Fibroblast of upper back skin (primary cell): Measurements from ENCODE around the gene BAZ1B.
A peak's percentile ranks its signal among the peaks of the same experiment; 100 is the strongest.
"Not testable (repeated sequence)": the region's sequence is repeated elsewhere in the genome, so short reads cannot be mapped to it uniquely, and the experiment has no call there.

Experiments used
- DNase-seq: peaks from one replicate; pipeline ENCODE4 v3.0.0-alpha.2; 2013

Gene BAZ1B, protein sequence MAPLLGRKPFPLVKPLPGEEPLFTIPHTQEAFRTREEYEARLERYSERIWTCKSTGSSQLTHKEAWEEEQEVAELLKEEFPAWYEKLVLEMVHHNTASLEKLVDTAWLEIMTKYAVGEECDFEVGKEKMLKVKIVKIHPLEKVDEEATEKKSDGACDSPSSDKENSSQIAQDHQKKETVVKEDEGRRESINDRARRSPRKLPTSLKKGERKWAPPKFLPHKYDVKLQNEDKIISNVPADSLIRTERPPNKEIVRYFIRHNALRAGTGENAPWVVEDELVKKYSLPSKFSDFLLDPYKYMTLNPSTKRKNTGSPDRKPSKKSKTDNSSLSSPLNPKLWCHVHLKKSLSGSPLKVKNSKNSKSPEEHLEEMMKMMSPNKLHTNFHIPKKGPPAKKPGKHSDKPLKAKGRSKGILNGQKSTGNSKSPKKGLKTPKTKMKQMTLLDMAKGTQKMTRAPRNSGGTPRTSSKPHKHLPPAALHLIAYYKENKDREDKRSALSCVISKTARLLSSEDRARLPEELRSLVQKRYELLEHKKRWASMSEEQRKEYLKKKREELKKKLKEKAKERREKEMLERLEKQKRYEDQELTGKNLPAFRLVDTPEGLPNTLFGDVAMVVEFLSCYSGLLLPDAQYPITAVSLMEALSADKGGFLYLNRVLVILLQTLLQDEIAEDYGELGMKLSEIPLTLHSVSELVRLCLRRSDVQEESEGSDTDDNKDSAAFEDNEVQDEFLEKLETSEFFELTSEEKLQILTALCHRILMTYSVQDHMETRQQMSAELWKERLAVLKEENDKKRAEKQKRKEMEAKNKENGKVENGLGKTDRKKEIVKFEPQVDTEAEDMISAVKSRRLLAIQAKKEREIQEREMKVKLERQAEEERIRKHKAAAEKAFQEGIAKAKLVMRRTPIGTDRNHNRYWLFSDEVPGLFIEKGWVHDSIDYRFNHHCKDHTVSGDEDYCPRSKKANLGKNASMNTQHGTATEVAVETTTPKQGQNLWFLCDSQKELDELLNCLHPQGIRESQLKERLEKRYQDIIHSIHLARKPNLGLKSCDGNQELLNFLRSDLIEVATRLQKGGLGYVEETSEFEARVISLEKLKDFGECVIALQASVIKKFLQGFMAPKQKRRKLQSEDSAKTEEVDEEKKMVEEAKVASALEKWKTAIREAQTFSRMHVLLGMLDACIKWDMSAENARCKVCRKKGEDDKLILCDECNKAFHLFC (N-terminal part only)

DNA sequence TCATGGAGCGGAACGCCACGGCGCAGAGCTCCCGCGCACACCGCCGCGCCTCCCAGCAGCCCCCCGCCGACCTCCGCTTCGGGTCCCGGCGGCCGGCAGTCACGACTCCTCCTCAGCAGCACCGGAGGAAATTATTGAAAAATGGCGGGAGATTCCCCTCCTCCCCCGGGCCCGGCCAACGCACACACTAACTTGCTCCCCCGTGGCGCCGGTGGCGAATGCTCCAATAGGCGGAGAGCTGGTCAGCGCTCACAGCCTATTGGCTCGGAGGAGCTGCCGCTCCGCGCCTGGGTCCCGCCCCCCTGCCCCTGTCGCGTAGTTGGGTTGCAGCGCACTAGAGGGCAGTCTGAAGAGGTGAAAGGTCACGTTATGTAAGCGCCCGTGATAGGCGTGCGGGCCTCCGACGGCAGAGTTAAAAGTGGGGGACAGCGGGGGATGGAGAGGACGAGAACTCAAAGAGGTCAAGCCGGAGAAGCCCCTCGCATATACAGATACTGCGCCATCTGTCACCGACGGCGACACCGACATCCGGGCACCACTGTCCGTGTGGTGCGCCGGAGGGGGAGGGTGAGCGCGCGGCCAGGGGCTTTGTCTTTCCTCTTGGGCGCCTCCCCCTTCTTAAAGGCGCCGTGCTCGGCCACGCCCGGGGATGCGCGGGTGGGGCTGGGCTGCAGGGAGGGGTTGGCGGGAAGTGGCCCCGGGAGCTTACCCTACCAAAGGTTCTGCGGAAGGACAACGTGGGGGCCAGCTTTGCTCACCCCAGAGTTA is at the start of gene BAZ1B:
TSS of gene BAZ1B (minus strand) at position 189 of the 768 bp plus-strand sequence. CDS start 360 bp downstream, outside the sequence.
- peak; percentile 98 for DNase-seq

DNA sequence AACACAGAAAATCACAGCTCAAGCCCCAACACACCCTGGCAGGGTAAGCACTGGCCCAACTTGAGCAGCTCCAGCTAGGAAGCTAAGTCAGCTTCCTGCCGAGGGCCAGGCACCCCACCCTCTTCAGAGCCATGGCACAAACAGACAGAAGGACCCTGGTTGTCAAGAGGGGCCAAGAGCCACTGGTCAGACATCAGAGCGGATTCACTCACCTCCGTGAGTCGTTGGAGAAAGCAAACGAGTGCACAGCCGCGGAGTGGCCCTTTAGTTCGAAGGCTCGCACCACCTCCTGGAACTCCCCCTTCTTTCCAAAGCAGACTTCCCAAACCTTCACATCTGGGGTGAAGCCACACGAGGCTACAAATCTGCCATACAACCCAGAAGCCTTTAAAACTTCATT is 48.9 kb upstream of the BAZ1B start:
- no peak for DNase-seq

DNA sequence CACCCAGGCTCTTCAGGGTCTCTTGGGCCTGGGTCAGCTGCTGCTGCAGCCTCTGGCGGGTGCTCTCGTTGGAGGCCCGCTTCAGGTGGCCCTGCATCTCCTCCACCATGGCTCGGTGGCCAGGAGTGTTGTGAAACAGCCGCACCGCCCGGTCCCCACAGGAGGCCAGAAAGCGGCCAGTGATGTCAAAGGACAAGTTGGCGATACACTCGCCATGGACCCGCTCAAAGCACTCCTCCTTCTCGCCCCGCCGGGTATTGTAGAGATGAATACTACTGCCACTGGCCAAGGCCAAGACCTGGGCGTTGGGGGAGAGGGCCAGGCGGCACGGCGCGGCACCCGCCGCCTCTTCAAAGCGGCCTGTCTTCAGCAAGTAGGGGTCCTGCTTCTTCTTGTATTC is 48.4 kb upstream of the BAZ1B start:
- no peak for DNase-seq

DNA sequence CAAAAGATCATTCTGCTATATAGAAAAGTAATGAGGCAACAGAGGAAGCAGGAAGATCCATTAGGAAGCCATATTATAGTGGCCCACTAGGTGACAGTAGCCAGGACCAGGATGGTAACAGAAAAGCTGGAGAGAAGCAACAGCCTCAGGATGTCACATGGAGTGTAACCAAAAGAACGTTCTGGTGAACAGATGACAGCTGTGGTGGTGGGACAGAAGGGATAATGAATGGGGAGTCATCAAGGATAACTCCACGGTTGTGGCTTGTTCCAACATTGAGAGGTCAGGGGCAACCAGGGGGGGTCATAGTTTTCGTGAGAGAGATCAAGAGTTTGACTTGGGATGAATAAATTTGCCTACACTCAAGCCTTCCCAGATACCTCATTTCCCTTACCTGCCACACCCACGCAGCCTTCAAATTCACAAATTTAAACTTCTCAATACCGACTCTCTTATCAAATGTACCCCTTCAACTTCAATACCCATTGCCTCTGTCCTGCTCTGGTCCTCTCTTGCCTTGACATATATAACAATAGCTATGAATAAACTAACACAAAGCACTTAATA is 47.0 kb upstream of the BAZ1B start:
- DNase-seq: no peak

DNA sequence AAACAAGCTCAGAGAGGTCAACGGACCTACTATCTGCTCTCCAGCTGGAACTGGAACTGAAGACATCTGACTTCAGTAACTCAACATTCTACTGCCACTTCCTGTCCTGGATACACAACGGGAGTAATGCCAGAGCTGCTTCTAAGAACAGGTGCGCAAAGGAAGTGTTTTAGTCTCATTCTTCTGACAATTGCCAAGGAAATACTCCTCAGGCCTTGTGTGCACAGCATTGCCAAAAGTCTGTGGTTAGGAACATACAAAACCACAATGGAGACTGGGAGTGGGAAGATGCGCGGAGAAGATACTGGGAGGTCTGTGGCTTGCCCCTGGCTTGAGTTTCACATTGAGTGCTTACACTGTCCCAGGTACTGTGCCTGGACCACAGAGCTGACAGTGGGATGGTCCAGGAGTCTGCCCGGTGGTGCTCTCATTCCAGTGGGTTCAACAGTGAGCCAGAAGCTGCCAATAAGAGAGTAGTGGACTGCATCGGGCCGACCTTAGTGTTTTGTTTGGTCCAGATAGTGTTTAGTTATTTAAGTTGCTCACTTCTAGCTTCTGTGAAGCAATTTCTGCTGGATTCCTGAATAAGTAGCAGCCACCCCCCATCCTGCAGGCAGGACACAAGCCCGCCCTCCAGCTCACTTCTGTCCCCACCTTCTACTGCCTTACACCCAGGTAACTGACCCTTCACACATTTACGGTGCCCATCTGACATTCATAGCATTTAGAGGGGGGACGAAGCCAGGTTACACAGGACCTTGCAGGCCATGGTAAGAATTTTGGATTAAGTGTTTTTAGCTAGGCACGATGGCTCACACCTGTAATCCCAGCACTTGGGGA is 46.0 kb upstream of the BAZ1B start:
- peak; percentile 53 for DNase-seq

DNA sequence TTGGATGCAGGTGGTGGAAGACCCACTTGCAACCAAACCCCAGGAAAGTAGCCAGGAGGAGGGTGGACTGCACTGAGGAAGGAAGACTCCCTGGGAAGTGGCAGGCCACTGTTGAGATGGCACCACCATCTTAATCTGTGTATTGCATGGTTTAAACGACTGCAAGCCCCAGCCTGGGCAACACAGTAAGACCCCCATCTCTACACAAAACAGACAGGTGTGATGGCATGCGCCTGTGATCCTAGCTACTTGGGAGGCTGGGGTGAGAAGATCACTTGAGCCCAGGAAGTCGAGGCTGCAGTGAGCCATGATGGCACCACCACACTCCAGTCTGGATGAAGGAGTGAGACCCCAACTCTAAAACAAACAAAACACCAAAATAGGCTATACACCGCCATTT is 45.0 kb upstream of the BAZ1B start:
- DNase-seq: no peak

DNA sequence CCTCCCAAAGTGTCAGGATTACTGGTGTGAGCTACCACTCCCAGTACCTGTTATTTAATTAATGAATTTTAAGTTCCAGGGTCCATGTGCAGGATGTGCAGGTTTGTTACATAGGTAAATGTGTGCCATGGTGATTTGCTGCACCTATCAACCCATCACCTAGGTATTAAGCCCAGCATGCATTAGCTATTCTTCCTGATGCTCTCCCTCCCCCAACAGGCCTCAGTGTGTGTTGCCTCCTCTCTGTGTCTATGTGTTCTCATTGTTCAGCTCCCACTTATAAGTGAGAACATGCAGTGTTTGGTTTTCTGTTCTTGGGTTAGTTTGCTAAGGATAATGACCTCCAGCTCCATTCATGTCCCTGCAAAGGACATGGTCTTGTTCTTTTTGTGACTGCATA is 44.3 kb upstream of the BAZ1B start:
- DNase-seq: not testable (repeated sequence)

DNA sequence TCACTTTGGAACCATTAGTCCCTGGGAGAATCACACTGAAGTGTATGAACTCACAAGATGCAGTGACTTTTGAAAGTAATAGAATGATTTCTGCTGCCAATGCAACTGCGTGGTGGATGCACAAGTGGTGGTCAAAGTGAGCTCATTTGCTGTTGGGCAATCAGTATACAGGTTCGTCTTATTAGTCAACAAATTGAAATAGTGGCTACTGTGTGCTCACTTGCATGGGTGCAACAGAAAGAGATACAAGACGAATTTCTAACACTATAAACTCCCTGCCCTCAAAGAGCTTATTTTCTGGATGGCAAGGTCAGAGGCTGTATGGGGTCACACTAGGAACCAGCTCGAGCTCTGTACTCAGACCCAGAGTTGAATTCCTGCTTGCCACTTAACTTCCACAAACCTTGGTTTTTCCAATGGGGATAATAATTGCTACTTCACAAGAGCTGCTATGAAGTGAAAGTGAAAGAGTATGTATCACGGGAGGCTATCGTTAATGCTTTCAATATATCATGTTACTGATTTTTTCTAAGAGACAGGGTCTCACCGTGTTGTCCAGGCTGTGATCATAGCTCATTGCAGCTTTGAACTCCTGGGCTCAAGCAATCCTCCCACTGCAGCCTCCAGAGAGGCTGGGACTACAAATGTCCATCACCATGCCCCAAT is 43.7 kb upstream of the BAZ1B start:
- no peak for DNase-seq

DNA sequence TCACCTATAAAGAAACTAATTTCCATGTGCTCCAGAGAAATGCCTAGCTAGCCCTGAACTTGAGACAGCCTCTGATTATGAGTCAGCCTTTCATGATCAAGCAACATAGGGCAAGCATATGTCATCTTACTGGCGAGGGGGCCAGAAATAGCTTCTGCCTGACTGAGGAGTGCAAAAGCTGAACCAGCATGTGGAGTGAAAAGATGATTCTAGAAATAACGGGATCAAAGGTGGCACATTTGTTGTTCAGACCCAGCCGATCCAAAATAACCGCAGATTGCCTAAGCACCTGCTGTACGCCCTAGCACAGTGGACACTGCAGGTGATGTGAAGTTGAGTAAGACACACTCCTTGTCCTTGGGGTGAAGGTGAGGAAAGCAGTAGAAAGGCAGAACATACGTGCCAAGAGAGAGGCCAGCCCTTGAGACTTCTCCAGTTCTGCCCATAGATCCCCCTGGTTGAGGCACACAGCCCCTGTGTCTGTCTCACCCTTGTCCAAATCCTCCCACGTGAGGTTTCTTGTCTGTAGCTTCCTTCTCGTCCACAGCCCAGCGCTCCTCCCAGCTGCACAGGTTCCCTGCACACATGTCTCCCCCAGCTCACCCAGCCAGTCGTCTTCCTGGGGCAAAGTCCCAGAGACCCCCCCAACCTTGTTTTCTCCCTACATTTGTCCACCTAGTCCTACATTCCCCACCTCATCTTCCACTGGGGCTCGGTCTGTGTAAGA is 38.2 kb upstream of the BAZ1B start:
- DNase-seq: peak; percentile 85

DNA sequence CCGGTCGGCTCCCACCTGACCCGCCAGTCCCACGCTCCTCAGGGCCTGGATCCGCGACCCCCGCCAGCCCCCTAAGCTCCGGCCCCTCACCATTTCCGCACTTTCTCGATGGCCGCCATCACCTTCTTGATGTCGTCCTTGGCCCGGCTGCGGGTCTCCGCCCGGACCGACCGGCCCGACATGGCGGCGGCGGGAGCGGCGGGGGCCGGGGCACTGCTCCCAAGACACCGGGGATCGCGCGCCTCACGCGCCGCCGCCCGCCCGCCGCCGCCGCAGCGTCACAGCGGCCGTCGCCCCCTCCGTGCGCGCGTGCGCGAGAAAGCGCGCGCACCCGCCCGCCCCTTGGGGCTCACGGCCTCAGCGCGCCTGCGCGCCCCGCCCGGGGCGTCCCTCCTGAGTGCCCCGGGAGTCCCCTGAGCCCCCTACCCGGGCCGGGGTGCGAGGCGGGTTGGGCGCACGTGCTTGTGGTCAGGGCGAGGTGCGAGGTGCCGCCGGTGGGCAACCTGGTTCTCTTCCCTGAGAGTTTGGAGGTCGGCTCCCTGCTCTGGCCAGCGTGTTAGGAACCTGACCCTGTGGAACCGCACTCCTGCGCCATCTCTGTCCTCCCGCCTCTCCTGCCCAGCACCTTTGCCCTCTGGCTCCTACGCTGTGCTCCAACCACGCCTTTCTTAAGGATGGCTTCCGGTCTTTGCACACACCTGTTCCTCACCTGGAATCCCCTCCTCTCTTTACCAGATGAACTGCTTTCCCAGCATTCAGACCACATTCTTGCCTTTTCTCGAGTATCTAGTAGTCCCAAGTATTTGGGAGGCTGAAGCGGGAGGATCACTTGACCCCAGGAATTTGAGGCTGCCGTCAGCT is 35.5 kb upstream of the BAZ1B start, which contains the start of gene BCL7B:
TSS of gene BCL7B (minus strand) at position 294 of the 861 bp plus-strand sequence. CDS start at position 182, 112 bp downstream.
- peak; percentile 60 for DNase-seq

DNA sequence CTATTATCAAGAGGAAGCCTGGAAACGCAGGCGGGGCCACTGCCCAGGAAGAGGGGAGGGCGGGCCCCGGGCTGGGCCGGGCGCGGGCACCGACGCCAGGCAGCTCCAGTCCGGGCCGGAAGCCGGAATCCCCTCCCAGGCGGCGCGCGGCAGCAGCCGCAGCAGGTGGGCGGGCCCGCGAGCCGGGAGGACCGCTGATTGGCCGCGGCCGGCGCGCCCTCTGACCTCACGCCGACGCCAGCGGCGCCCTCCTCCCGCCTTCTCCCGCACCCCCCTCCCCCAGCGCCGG is 35.0 kb upstream of the BAZ1B start:
- DNase-seq: peak; percentile 87

DNA sequence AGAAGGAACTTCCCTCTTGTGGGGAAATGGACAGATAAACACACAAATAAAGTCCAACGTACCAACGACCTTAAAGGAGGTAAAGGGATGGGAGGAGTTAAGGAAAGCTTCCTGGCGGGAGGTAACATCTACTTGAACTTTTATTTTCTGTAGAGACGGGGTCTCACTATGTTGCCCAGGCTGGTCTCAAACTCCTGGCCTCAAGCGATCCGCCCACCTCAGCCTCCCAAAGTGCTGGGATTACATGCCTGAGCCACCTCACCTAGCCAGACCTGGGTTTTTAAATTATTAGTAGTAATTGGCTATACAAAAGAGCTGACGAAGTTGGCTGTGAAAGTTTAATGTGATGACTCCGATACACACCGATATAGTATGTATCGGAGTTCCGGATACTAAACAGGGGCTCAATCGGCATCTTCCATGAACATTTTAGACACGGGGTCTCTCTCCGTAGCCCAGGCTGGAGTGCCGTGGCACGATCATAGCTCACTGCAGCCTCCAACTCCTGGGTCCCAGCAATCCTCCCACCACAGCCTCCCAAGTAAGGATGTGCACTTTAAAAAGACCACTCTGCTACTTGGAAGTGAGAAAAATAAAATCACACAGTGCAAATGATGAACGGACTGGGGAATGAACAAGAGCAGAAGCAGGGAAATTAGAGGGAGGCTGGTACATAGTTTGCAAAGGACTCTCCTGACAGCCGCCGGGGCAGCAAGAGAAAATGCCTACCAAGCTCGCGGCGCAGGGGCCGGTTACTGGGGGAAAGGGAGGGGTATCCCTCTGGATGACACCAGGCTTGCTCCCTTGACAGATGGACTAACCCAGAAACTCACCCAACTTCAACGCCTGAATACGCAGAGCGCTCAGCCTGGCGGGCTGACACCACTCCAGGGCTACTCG is 34.4 kb upstream of the BAZ1B start:
- DNase-seq: no peak

DNA sequence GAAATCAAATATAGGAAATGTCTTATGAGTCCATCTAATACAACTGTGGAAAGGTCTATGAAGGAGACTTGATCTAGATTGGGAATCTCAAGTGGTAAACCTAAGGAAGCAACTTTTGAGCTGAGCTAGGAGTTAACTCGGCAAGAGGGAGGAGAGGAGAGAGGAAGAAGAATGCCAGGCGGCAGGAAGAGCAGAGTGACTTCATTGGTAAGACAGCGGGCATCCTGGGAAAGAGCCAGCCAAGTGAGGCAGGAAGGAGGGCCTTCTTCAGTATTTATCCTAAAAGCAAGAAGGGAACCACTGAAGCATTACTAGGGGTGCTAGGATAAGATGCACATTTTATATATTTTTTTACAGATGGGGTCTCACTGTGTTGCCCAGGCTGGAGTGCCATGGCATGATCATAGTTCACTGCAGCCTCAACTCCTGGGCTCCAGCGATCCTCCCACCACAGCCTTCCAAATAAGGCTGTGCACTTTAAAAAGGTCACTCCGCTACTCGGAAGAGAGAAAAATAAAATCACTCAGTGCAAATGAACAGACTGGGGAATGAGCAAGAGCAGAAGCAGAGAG is 33.4 kb upstream of the BAZ1B start:
- no peak for DNase-seq

DNA sequence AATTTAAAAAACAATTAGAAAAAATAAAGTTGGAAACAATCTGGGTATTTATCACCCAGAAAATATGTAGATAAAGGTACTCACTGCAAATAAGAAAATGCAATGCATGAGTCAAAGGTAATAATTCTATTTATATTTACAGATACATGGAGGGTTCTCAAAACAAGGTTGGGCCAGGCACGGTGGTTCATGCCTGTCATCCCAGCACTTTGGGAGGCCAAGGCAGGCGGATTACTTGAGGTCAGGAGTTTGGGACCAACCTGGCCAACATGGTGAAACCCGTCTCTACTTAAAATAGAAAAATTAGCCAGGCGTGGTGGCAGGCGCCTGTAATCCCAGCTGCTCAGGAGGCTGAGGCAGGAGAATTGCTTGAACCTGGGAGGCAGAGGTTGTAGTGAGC is 28.0 kb upstream of the BAZ1B start:
- not testable (repeated sequence) for DNase-seq

DNA sequence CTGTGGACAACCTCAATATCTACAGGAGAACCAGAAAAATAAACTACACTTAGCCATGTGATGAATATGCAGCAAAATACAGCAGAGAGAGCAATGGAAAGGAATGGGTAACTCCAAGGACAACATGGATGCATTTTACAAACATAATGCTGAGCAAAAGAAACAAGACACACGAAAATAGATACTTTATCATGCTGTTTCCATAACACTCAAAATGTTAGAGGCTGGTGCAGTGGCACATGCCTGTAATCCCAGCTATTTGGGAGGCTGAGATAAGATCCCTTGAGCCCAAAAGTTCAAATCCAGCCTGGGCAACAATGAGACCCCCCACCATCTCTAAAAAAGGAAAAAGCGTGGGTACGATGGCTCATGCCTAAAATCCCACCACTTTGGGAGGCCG is 27.1 kb upstream of the BAZ1B start:
- no peak for DNase-seq

DNA sequence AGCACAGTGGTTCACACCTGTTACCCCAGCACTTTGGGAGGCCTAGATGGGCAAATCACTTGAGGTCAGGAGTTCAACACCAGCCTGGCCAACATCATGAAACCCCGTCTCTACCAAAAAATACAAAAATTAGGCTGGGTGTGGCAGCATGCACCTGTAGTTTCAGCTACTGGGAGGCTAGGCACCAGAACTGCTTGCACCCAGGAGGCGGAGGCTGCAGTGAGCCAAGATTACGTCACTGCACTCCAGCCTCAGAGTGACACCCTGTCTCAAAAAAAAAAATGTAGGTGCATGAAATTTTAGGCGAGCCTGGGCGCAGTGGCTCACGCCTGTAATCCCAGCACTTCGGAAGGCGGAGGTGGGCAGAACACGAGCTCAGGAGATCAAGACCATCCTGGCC is 25.7 kb upstream of the BAZ1B start:
- no peak for DNase-seq

DNA sequence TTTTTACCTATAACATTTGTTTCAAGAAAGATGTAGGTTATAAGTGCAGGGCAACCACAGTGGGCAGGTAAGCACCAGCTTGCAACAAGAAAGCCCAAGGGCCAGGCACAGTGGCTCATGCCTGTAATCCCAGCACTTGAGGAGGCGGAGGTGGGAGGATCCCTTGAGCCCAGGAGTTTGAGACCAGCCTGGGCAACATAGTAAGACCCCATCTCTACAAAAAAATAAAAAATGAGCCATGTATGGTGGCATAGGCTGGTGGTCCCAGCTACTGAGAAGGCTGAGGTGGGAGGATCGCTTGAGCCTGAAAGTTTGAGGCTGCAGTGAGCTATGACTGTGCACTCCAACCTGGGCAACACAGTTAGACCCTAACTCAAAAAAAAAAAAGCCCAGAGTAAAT is 22.6 kb upstream of the BAZ1B start:
- no peak for DNase-seq
